A549 (cell line): ENCODE measurements around the gene NTSR1. TPM values are rescaled to one million over a fixed set of nuclear protein-coding genes. Genes with fewer than 3 reads are reported as not detected.

Experiments
- ATAC-seq, 2 experiments: fragments of 200-7000 bp in 1 of 2; fragments of >200 bp in 1 of 2; cut with Nextera tagmentation in 1 of 2; cut with Tn5 transposase in 1 of 2; 3 replicates each; pipeline versions ENCODE4 v1.8.0 to v1.9.1; 2018 to 2020; ENCODE audit warnings: mild to moderate bottlenecking in 1 of 2, moderate library complexity in 1 of 2
- CTCF ChIA-PET: fragments of 300-600 bp; sonication (Branson Sonifier 250); formaldehyde crosslinking; extraction: SDS; loops from one replicate; lab custom pipeline; 2021; ENCODE audit warnings: antibody characterized with exemption, inconsistent platforms; lab: Yijun Ruan, JAX
- POLR2A ChIA-PET: fragments of 350-600 bp; formaldehyde crosslinking; extraction: SDS; loops from one replicate; lab custom pipeline; 2021; ENCODE audit warnings: antibody characterized with exemption, inconsistent platforms; lab: Yijun Ruan, JAX
- DNase-seq, 2 experiments: peaks; one replicate each; pipeline versions ENCODE4 v3.0.0 to v3.0.0-alpha.2; 2011 to 2016; ENCODE audit warnings: low read depth in 1 of 2, low spot score in 1 of 2
- FAIRE-seq: peaks from 2 replicates; lab custom pipeline; 2011; peaks lifted over from hg19 to GRCh38; lab: Jason Lieb, UNC
- H3K27ac ChIP-seq, 2 experiments: fragments of >200 bp; sonication (Bioruptor Twin); formaldehyde crosslinking; 3 replicates each; pipeline ENCODE4 v1.5.1; 2016 to 2017
- H3K4me1 ChIP-seq: fragments of >200 bp; sonication (Bioruptor Twin); formaldehyde crosslinking; 3 replicates; pipeline ENCODE4 v1.6.1; 2016
- H3K4me2 ChIP-seq: fragments of >200 bp; sonication (Bioruptor Twin); formaldehyde crosslinking; 3 replicates; pipeline ENCODE4 v1.6.1; 2016
- H3K4me3 ChIP-seq: fragments of >200 bp; sonication (Bioruptor Twin); formaldehyde crosslinking; 3 replicates; pipeline ENCODE4 v1.5.1; 2016
- H3K9me3 ChIP-seq: fragments of >200 bp; sonication (Bioruptor Twin); formaldehyde crosslinking; 3 replicates; pipeline ENCODE4 v1.6.1; 2016
- CBX8 ChIP-seq: fragments of 200-600 bp; sonication (generic); IDR thresholded peaks from 2 replicates; pipeline ENCODE4 v1.6.1; 2016
- CEBPB ChIP-seq, 2 experiments: fragments of >200 bp in 1 of 2; sonication (Bioruptor Twin) in 1 of 2; formaldehyde crosslinking in 1 of 2; IDR thresholded peaks; 2 replicates each; pipeline ENCODE4 v1.6.1; 2012 to 2016
- CHD4 ChIP-seq: fragments of 200-600 bp; sonication (generic); IDR thresholded peaks from 2 replicates; pipeline ENCODE4 v1.6.1; 2016; ENCODE audit warnings: antibody characterized with exemption, mild to moderate bottlenecking, borderline replicate concordance
- E2F6 ChIP-seq: IDR thresholded peaks from 2 replicates; pipeline ENCODE4 v1.6.1; 2012; ENCODE audit warnings: low read depth, borderline replicate concordance
- EHF ChIP-seq: fragments of 250-450 bp; sonication (Bioruptor Pico); IDR thresholded peaks from 2 replicates; pipeline ENCODE4 v1.5.0; 2020; ENCODE audit warnings: mild to moderate bottlenecking
- EHMT2 ChIP-seq: fragments of 200-600 bp; sonication (generic); IDR thresholded peaks from 2 replicates; pipeline ENCODE4 v1.6.1; 2016; ENCODE audit warnings: antibody characterized with exemption, low read depth, mild to moderate bottlenecking, moderate library complexity
- EP300 ChIP-seq, 2 experiments: fragments of >200 bp; sonication (Bioruptor Twin); formaldehyde crosslinking; IDR thresholded peaks; 2 replicates in 1 of 2; 3 replicates in 1 of 2; pipeline ENCODE4 v1.6.1; 2016 to 2017
- FOSL2 ChIP-seq, 2 experiments: fragments of 450-650 bp in 1 of 2; fragments of >200 bp in 1 of 2; sonication (Bioruptor Twin) in 1 of 2; formaldehyde crosslinking; IDR thresholded peaks; 2 replicates each; pipeline versions ENCODE4 v1.5.0 to v1.6.1; 2016 to 2020; ENCODE audit warnings: mild to moderate bottlenecking in 1 of 2, moderate library complexity in 1 of 2
- HDAC2 ChIP-seq: fragments of 200-600 bp; sonication (generic); IDR thresholded peaks from 2 replicates; pipeline ENCODE4 v1.6.1; 2016
- HEYL ChIP-seq: fragments of 250-450 bp; sonication (Bioruptor Pico); IDR thresholded peaks from 2 replicates; pipeline ENCODE4 v1.8.0; 2021; ENCODE audit warnings: mild to moderate bottlenecking, moderate library complexity
- HMGXB4 ChIP-seq: fragments of 250-450 bp; sonication (Bioruptor Pico); IDR thresholded peaks from 2 replicates; pipeline ENCODE4 v1.5.0; 2021; ENCODE audit warnings: mild to moderate bottlenecking, moderate library complexity, borderline replicate concordance
- HOXA7 ChIP-seq: fragments of 250-450 bp; sonication (Bioruptor Pico); IDR thresholded peaks from 2 replicates; pipeline ENCODE4 v1.5.0; 2020; ENCODE audit warnings: mild to moderate bottlenecking, moderate library complexity
- HOXB13 ChIP-seq: fragments of 250-450 bp; sonication (Bioruptor Pico); IDR thresholded peaks from 2 replicates; pipeline ENCODE4 v1.5.0; 2020; ENCODE audit warnings: low read depth, mild to moderate bottlenecking, moderate library complexity
- JUNB ChIP-seq: fragments of >200 bp; sonication (Bioruptor Twin); formaldehyde crosslinking; IDR thresholded peaks from 2 replicates; pipeline ENCODE4 v1.6.1; 2016
- MAZ ChIP-seq: fragments of 150-350 bp; IDR thresholded peaks from 2 replicates; pipeline ENCODE4 v1.6.1; 2014; ENCODE audit warnings: antibody characterized with exemption, low read depth, low read length, borderline replicate concordance
- MYC ChIP-seq: IDR thresholded peaks from 2 replicates; pipeline ENCODE4 v1.6.1; 2012; ENCODE audit warnings: mild to moderate bottlenecking, inconsistent platforms, low read length, improper control_type of control experiment, borderline replicate concordance
- NFE2L2 ChIP-seq: fragments of 150-350 bp; conservative IDR thresholded peaks from 2 replicates; pipeline ENCODE4 v1.6.1; 2014; ENCODE audit warnings: low read length
- NPAS2 ChIP-seq: fragments of 250-450 bp; sonication (Bioruptor Pico); IDR thresholded peaks from 2 replicates; pipeline ENCODE4 v1.8.0; 2022; ENCODE audit warnings: mild to moderate bottlenecking, moderate library complexity, borderline replicate concordance
- NR3C1 ChIP-seq: fragments of >200 bp; sonication (Bioruptor Twin); formaldehyde crosslinking; IDR thresholded peaks from 3 replicates; pipeline ENCODE4 v1.6.1; 2017
- PHF8 ChIP-seq: fragments of 200-600 bp; sonication (generic); IDR thresholded peaks from 2 replicates; pipeline ENCODE4 v1.6.1; 2016; ENCODE audit warnings: low read depth, mild to moderate bottlenecking, antibody characterized with exemption, moderate library complexity, borderline replicate concordance
- POLR2A ChIP-seq: IDR thresholded peaks from 2 replicates; pipeline ENCODE4 v1.6.1; 2012; ENCODE audit warnings: mild to moderate bottlenecking, low read length
- REST ChIP-seq: fragments of 200-600 bp; sonication (generic); IDR thresholded peaks from 2 replicates; pipeline ENCODE4 v1.6.1; 2016; ENCODE audit warnings: antibody characterized with exemption, mild to moderate bottlenecking, moderate library complexity
- RNF2 ChIP-seq: fragments of 200-600 bp; sonication (generic); IDR thresholded peaks from 2 replicates; pipeline ENCODE4 v1.6.1; 2016; ENCODE audit warnings: low read depth, mild to moderate bottlenecking, antibody characterized with exemption, moderate library complexity, borderline replicate concordance
- ZC3H11A ChIP-seq: fragments of 450-650 bp; IDR thresholded peaks from 2 replicates; pipeline ENCODE4 v1.6.1; 2014; ENCODE audit warnings: antibody characterized with exemption, mild to moderate bottlenecking
- ZFP36 ChIP-seq: fragments of 450-650 bp; IDR thresholded peaks from 2 replicates; pipeline ENCODE4 v1.6.1; 2014; ENCODE audit warnings: borderline replicate concordance; ENCODE audit not compliant: partially characterized antibody
- WGBS: methylation state at CpG from one replicate; pipeline ENCODE4 v1.1.6; 2017; ENCODE audit errors: missing lambda C conversion rate; 5-methylcytosine and 5-hydroxymethylcytosine counted together
- polyA plus RNA-seq, 4 experiments: library from polyadenylated mRNA; depleted of rRNA in 3 of 4; stranded (reverse); fragments of >200 nt; fragmentation: RNase III in 1 of 4; extraction: RNeasy Plus Mini Kit Qiagen cat#74134 plus additional on column Dnase treatment in 1 of 4; gene quantifications; 2 replicates in 3 of 4; 3 replicates in 1 of 4; pipeline ENCODE4 v1.2.3, GENCODE V29; 2011 to 2017

NTSR1 gene
- polyA plus RNA-seq, 2 of the 4 experiments (the other 2 are of a cell fraction) = 0.03 TPM; not detected in 1

- TF ChIP-seq CEBPB (IDR thresholded peaks at IDR 0.05) (no peak), E2F6 (no peak), EHMT2 (no peak), EP300 (IDR thresholded peaks at IDR 0.05) (no peak), NPAS2 (CRISPR knock-in tag) (no peak), NR3C1 (no peak), FOSL2 (IDR thresholded peaks at IDR 0.05) (no peak), FOSL2 (CRISPR knock-in tag; IDR thresholded peaks at IDR 0.05) (no peak), HEYL (CRISPR knock-in tag) (no peak), ZC3H11A (no peak), HOXA7 (CRISPR knock-in tag) (no peak), RNF2 (no peak), POLR2A (no peak), CHD4 (no peak), ZFP36 (no peak), EHF (no peak), REST (no peak), PHF8 (no peak)
- ATAC-seq (no peak), FAIRE-seq (no peak), DNase-seq (no peak)
- ChIA-PET POLR2A (no interaction called here), CTCF (interaction anchor here (0.6 to 6.4 kb wide), 10 partner anchors 8 to 142 kb away, joined by 3 to 76 read pairs (median 8); partner anchors contain the start of gene MRGBP)
- Histone ChIP-seq H3K4me3 (peak overlapping the region; percentile 95; the same call in 1 of the 3 replicates), H3K27ac (peak overlapping the region; percentile 92 to 99; a peak in 5 of 6 replicates), H3K4me1 (peaks cover 17% of the 10 kb centered on the region), H3K4me2 (peak overlapping the region; percentile 99), H3K9me3 (no peaks in the 10 kb centered on the region)
- WGBS = 80% methylated on average over 10 of the region's 11 CpGs
These were observed 97.9 kb downstream of the NTSR1 start for GRCh38 chr20:62806383-62807050.

- TF ChIP-seq CBX8 (no peak), MYC (no peak), E2F6 (no peak), HMGXB4 (CRISPR knock-in tag) (no peak), EP300 (IDR thresholded peaks at IDR 0.05) (no peak), POLR2A (no peak), ZC3H11A (no peak), HEYL (CRISPR knock-in tag) (no peak), JUNB (no peak), HOXB13 (no peak), NR3C1 (no peak), EHF (no peak), ZFP36 (no peak), PHF8 (no peak), NFE2L2 (no peak), MAZ (no peak), HDAC2 (no peak)
- no peak overlapping the region for H3K4me2 ChIP-seq
- FAIRE-seq = no peak
- 89% methylated on average over 20 of the region's 23 CpGs for WGBS
- DNase-seq = no peak
- H3K27ac ChIP-seq = no peak overlapping the region
- no peak for ATAC-seq
- H3K4me3 ChIP-seq = no peak overlapping the region
- ChIA-PET POLR2A (no interaction called here), CTCF (interaction anchor here (0.6 to 6.4 kb wide), 38 partner anchors 9 to 414 kb away, joined by 3 to 76 read pairs (median 4); partner anchors contain the start of gene MRGBP)
- H3K9me3 ChIP-seq = no peaks in the 10 kb centered on the region
- H3K4me1 ChIP-seq = peaks cover 17% of the 10 kb centered on the region
These were observed 99.0 kb downstream of the NTSR1 start for GRCh38 chr20:62807444-62808210.
